ENCODE data around the gene IMP3.

DNA sequence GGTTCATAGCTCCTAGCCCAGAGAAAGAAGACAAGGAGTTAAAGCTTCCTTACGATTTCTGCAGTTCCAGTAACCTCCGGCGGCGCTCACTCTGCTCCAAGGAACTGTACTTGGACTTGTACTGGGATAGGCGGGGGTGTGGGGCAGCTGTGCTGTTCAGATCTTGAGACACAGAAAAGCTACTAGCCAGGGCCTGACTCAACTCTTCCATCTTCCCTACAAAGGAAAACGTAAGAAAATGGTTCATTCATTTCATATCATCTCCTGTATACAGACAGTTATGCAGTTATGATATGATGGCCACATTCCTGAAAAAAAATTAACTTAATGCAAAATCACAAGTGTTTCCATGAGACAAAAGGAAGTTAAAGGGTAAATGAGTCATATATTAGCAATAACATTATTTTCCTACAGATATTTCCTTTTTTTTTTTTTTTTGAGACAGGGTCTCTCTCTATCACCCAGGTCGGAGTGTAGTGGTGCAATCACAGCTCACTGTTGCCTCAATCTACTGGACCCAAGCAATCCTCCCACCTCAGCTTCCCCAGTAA lies 19.1 kb downstream of the IMP3 start:
- TF ChIP-seq, protein P1, sequence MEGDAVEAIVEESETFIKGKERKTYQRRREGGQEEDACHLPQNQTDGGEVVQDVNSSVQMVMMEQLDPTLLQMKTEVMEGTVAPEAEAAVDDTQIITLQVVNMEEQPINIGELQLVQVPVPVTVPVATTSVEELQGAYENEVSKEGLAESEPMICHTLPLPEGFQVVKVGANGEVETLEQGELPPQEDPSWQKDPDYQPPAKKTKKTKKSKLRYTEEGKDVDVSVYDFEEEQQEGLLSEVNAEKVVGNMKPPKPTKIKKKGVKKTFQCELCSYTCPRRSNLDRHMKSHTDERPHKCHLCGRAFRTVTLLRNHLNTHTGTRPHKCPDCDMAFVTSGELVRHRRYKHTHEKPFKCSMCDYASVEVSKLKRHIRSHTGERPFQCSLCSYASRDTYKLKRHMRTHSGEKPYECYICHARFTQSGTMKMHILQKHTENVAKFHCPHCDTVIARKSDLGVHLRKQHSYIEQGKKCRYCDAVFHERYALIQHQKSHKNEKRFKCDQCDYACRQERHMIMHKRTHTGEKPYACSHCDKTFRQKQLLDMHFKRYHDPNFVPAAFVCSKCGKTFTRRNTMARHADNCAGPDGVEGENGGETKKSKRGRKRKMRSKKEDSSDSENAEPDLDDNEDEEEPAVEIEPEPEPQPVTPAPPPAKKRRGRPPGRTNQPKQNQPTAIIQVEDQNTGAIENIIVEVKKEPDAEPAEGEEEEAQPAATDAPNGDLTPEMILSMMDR (conservative IDR thresholded peaks at IDR 0.05): no peak
- no peak for TF ChIP-seq ZFX (IDR thresholded peaks at IDR 0.05)

All from C4-2B (cell line).